ENCODE measurements around the gene KDR. TPM values are rescaled to one million over a fixed set of nuclear protein-coding genes. Genes with fewer than 3 reads are reported as not detected.

KDR gene
- total RNA-seq, 4 donors from 2014 or later: 7.4 to 14.8 (median 10.6) TPM

GRCh38 chr4:55071951-55072350 is 53.4 kb downstream of the KDR start:
- peaks cover 0 to 4% of the 10 kb centered on the region in 2 donors for H3K4me1 ChIP-seq
- no peak overlapping the region for H3K27ac ChIP-seq
- ATAC-seq: no peak
- TF ChIP-seq CTCF (IDR thresholded peaks at IDR 0.05 in 4 of 5, conservative IDR thresholded peaks at IDR 0.05 in 1 of 5) (no peak), POLR2A (IDR thresholded peaks at IDR 0.05) (no peak)
- no peaks in the 10 kb centered on the region for H3K27me3 ChIP-seq
- H3K9me3 ChIP-seq: no peaks in the 10 kb centered on the region
- DNase-seq: no peak
- in situ Hi-C loops (cut with MboI; ENCODE audit: low sequenced_read_pairs in 4 of 4): no loop called here
- H3K4me3 ChIP-seq: no peak overlapping the region
- intact Hi-C loops (cut with DNase I; ENCODE audit: low total_unique reads): loop anchor here (10.0 kb wide), 1 partner anchor 1607 kb away; no protein-coding TSS in a partner anchor
- no peaks in the 10 kb centered on the region for H3K36me3 ChIP-seq

- TF ChIP-seq CTCF (IDR thresholded peaks at IDR 0.05 in 4 of 5, conservative IDR thresholded peaks at IDR 0.05 in 1 of 5): no peak
- no peak for TF ChIP-seq POLR2A (IDR thresholded peaks at IDR 0.05)
- no peak for DNase-seq
- Histone ChIP-seq H3K9me3 (no peaks in the 10 kb centered on the region), H3K36me3 (no peaks in the 10 kb centered on the region), H3K27me3 (no peaks in the 10 kb centered on the region), H3K4me1 (peaks cover 0 to 4% of the 10 kb centered on the region in 2 donors), H3K27ac (peak overlapping the region in 3 of 4 donors; percentile 62 to 69 (median 68)), H3K4me3 (no peak overlapping the region)
- intact Hi-C loops (cut with DNase I; ENCODE audit: low total_unique reads) (no loop called here), in situ Hi-C loops (cut with MboI; ENCODE audit: low sequenced_read_pairs in 4 of 4) (no loop called here)
- ATAC-seq: peak; percentile 58 to 77
Measured at GRCh38 chr4:55069248-55069647, 56.1 kb downstream of the KDR start.

GRCh38 chr4:55068522-55068921 is 56.9 kb downstream of the KDR start:
- DNase-seq: no peak
- ATAC-seq: no peak
- Histone ChIP-seq H3K27ac (peak overlapping the region in 3 of 4 donors; percentile 62 to 69 (median 68)), H3K9me3 (no peaks in the 10 kb centered on the region), H3K27me3 (no peaks in the 10 kb centered on the region), H3K36me3 (no peaks in the 10 kb centered on the region), H3K4me1 (peaks cover 0 to 4% of the 10 kb centered on the region in 2 donors), H3K4me3 (no peak overlapping the region)
- TF ChIP-seq CTCF (IDR thresholded peaks at IDR 0.05 in 4 of 5, conservative IDR thresholded peaks at IDR 0.05 in 1 of 5) (no peak), POLR2A (IDR thresholded peaks at IDR 0.05) (no peak)
- intact Hi-C loops (cut with DNase I; ENCODE audit: low total_unique reads) (no loop called here), in situ Hi-C loops (cut with MboI; ENCODE audit: low sequenced_read_pairs in 4 of 4) (no loop called here)

- no peak for DNase-seq
- TF ChIP-seq CTCF (IDR thresholded peaks at IDR 0.05 in 4 of 5, conservative IDR thresholded peaks at IDR 0.05 in 1 of 5) (no peak), POLR2A (IDR thresholded peaks at IDR 0.05) (no peak)
- ATAC-seq: no peak
- no peaks in the 10 kb centered on the region for H3K27me3 ChIP-seq
- H3K27ac ChIP-seq: no peak overlapping the region
- in situ Hi-C loops (cut with MboI; ENCODE audit: low sequenced_read_pairs in 4 of 4): no loop called here
- H3K36me3 ChIP-seq: no peaks in the 10 kb centered on the region
- H3K4me3 ChIP-seq: no peak overlapping the region
- intact Hi-C loops (cut with DNase I; ENCODE audit: low total_unique reads): no loop called here
- no peaks in the 10 kb centered on the region for H3K4me1 ChIP-seq
- H3K9me3 ChIP-seq: no peaks in the 10 kb centered on the region
Measured at GRCh38 chr4:55066018-55066417, 59.4 kb downstream of the KDR start.

- H3K27ac ChIP-seq: no peak overlapping the region
- H3K9me3 ChIP-seq: no peaks in the 10 kb centered on the region
- no peaks in the 10 kb centered on the region for H3K27me3 ChIP-seq
- DNase-seq (no peak), ATAC-seq (no peak)
- H3K4me1 ChIP-seq: peaks cover 0 to 6% of the 10 kb centered on the region in 2 donors
- in situ Hi-C loops (cut with MboI; ENCODE audit: low sequenced_read_pairs in 4 of 4) (no loop called here), intact Hi-C loops (cut with DNase I; ENCODE audit: low total_unique reads) (no loop called here)
- no peaks in the 10 kb centered on the region for H3K36me3 ChIP-seq
- TF ChIP-seq CTCF (IDR thresholded peaks at IDR 0.05 in 4 of 5, conservative IDR thresholded peaks at IDR 0.05 in 1 of 5): no peak
- no peak for TF ChIP-seq POLR2A (IDR thresholded peaks at IDR 0.05)
- no peak overlapping the region for H3K4me3 ChIP-seq
Measured at GRCh38 chr4:55055529-55055928, 69.9 kb downstream of the KDR start.

Data from gastrocnemius medialis (tissue), 4 donors.